ENCODE measurements around the gene POMT1. TPM values are rescaled to one million over a fixed set of nuclear protein-coding genes. Genes with fewer than 3 reads are reported as not detected.

Gene POMT1, protein sequence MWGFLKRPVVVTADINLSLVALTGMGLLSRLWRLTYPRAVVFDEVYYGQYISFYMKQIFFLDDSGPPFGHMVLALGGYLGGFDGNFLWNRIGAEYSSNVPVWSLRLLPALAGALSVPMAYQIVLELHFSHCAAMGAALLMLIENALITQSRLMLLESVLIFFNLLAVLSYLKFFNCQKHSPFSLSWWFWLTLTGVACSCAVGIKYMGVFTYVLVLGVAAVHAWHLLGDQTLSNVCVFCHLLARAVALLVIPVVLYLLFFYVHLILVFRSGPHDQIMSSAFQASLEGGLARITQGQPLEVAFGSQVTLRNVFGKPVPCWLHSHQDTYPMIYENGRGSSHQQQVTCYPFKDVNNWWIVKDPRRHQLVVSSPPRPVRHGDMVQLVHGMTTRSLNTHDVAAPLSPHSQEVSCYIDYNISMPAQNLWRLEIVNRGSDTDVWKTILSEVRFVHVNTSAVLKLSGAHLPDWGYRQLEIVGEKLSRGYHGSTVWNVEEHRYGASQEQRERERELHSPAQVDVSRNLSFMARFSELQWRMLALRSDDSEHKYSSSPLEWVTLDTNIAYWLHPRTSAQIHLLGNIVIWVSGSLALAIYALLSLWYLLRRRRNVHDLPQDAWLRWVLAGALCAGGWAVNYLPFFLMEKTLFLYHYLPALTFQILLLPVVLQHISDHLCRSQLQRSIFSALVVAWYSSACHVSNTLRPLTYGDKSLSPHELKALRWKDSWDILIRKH
- 23.7 and 32.4 TPM in 2 replicates for total RNA-seq (2014; rRNA removed; shearing (Covaris generic))
- 17.7 and 20.2 TPM in 2 replicates for polyA plus RNA-seq (2016; fragmentation: Nextera tagmentation; extraction: Ambion mirVana)
- long read RNA-seq, partial matches to known transcripts, result 3 of 12 reads
- long read RNA-seq, other reads (novel, unspliced or antisense), result 7 of 12 reads

DNA sequence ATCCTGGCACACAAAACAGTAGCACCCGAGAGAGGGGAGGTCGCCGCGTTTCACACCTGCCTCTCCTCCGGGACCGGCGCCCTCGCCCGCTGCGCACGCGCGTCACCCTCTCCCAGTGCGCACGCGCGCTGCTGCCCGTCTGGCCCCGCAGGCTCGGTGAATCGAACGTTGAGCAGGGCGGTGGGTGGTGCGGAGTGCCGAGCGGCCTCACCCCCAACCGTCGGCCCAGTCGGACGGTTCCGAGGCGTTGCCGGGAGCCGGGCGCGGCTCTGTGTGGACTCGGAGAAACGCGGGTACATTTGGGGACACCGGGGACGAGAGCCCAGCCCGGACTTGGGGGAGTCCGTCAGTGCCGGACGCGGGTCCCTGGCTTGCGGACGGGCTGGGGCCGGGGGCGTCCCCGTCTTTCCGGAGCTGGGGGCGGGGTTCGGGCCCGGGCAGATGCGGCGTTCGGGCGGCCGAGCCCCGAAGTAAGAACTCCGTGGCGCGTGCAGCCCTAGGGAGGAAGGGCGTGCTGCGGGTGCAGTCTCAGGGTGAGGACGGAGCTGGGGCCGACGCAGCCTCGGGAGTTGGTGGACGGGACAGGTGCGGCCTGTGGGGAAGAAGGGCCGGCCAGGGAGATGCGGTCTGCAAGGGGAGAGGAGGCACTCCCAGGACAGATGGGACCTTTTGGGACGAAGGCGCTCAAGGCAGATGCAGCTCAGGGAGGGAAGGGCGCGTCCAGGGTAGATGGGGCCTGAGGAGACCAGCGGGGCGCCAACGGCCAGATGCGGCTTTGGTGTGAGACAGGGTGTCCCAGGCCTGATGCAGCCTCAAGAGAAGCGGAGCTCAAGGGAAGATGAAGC lies at the start of gene POMT1:
Gene POMT1, plus strand, starts transcription at position 138 of the 845 bp plus-strand sequence. CDS start 1,301 bp downstream, outside the sequence.
- peak; percentile 80 for TF ChIP-seq POLR2AphosphoS5 (IDR thresholded peaks at IDR 0.05; ENCODE audit: low read depth)
- TF ChIP-seq, protein P1, sequence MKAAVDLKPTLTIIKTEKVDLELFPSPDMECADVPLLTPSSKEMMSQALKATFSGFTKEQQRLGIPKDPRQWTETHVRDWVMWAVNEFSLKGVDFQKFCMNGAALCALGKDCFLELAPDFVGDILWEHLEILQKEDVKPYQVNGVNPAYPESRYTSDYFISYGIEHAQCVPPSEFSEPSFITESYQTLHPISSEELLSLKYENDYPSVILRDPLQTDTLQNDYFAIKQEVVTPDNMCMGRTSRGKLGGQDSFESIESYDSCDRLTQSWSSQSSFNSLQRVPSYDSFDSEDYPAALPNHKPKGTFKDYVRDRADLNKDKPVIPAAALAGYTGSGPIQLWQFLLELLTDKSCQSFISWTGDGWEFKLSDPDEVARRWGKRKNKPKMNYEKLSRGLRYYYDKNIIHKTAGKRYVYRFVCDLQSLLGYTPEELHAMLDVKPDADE (IDR thresholded peaks at IDR 0.05), result peak; percentile 63
- no peak for TF ChIP-seq NANOG (IDR thresholded peaks at IDR 0.05; ENCODE audit: borderline replicate concordance)
- TF ChIP-seq JUNB (IDR thresholded peaks at IDR 0.05; ENCODE audit: unreplicated experiment), result no peak
- TF ChIP-seq EZH2 (IDR thresholded peaks at IDR 0.05; ENCODE audit: low read depth, unreplicated experiment), result no peak
- no peak for TF ChIP-seq STAT1 (IDR thresholded peaks at IDR 0.05; ENCODE audit: unreplicated experiment)
- peak; percentile 63 for TF ChIP-seq CREB1 (CRISPR knock-in tag; IDR thresholded peaks at IDR 0.05; ENCODE audit: low read depth)
- no peak for TF ChIP-seq ZNF331 (CRISPR knock-in tag; IDR thresholded peaks at IDR 0.05; ENCODE audit: low read depth)
- peaks cover 15% of the 10 kb centered on the region for H3K36me3 ChIP-seq (ENCODE audit: insufficient read depth)
- H3K36me3 Mint-ChIP-seq (ENCODE audit: low read depth), result peaks cover 45% of the 10 kb centered on the region
- DNase-seq (ENCODE audit: low spot score) (peak; percentile 92), ATAC-seq (peak; percentile 69)
- H3K9me2 ChIP-seq (ENCODE audit: insufficient read depth), result no peaks in the 10 kb centered on the region
- H3K4me1 ChIP-seq (ENCODE audit: insufficient read depth), result peaks cover 9% of the 10 kb centered on the region; the same call in 1 of the 2 replicates
- no peaks in the 10 kb centered on the region; the same call in 1 of the 2 replicates for H3K27me3 ChIP-seq (ENCODE audit: insufficient read depth)
- H3K27me3 Mint-ChIP-seq (ENCODE audit: insufficient read depth, low read depth, poor library complexity), result peaks cover 33% of the 10 kb centered on the region
- 0 out of 2 replicates have a peak within 1 kb of the TSS, but pooled peaks have one; percentile 36 for H3K27ac Mint-ChIP-seq
- peaks cover 21% of the 10 kb centered on the region for H3K4me1 Mint-ChIP-seq
- peak within 1 kb of the TSS; percentile 84 for H3K27ac ChIP-seq (ENCODE audit: low read depth)
- H3K4me2 ChIP-seq, result peak within 1 kb of the TSS; percentile 91
- H3K4me3 ChIP-seq, result peak within 1 kb of the TSS; percentile 98
- peak within 1 kb of the TSS; percentile 97 for H2AFZ ChIP-seq
- H3K4me3 Mint-ChIP-seq, result peak within 1 kb of the TSS; percentile 85
- peaks cover 42% of the 10 kb centered on the region for H3F3A ChIP-seq (replicated peaks; ENCODE audit: low read depth)
- H3K79me2 ChIP-seq (replicated peaks; ENCODE audit: insufficient read depth), result peaks cover 6% of the 10 kb centered on the region
- no peaks in the 10 kb centered on the region for H3K9me3 Mint-ChIP-seq
- peaks cover 4% of the 10 kb centered on the region for H4K20me1 ChIP-seq (replicated peaks; ENCODE audit: insufficient read depth)

GRCh38 chr9:131454028-131454427 lies 48.7 kb upstream of the POMT1 start:
- no peaks in the 10 kb centered on the region for H3K4me1 ChIP-seq (ENCODE audit: insufficient read depth)
- H3K4me3 ChIP-seq, result no peak overlapping the region
- H3K4me2 ChIP-seq, result no peak overlapping the region
- Mint-ChIP-seq H3K27ac (no peak overlapping the region), H3K4me3 (no peak overlapping the region), H3K4me1 (no peaks in the 10 kb centered on the region), H3K9me3 (no peaks in the 10 kb centered on the region; the same call in 2 of the 3 replicates), H3K36me3 (ENCODE audit: low read depth) (peaks cover 93% of the 10 kb centered on the region), H3K27me3 (ENCODE audit: insufficient read depth, low read depth, poor library complexity) (peaks cover 1% of the 10 kb centered on the region)
- H2AFZ ChIP-seq, result no peak overlapping the region
- H3K27me3 ChIP-seq (ENCODE audit: insufficient read depth), result no peaks in the 10 kb centered on the region
- H3K36me3 ChIP-seq (ENCODE audit: insufficient read depth), result peaks cover 80% of the 10 kb centered on the region
- ATAC-seq (no peak), DNase-seq (ENCODE audit: low spot score) (no peak)
- peaks cover 54% of the 10 kb centered on the region for H4K20me1 ChIP-seq (replicated peaks; ENCODE audit: insufficient read depth)
- H3F3A ChIP-seq (replicated peaks; ENCODE audit: low read depth), result peaks cover 58% of the 10 kb centered on the region
- H3K9me2 ChIP-seq (ENCODE audit: insufficient read depth), result no peaks in the 10 kb centered on the region
- no peak overlapping the region for H3K27ac ChIP-seq (ENCODE audit: low read depth)
- peaks cover 83% of the 10 kb centered on the region for H3K79me2 ChIP-seq (replicated peaks; ENCODE audit: insufficient read depth)
- TF ChIP-seq ZNF114 (CRISPR knock-in tag; IDR thresholded peaks at IDR 0.05) (no peak), JUNB (IDR thresholded peaks at IDR 0.05; ENCODE audit: unreplicated experiment) (no peak), EZH2 (IDR thresholded peaks at IDR 0.05; ENCODE audit: low read depth, unreplicated experiment) (no peak), CREB1 (CRISPR knock-in tag; IDR thresholded peaks at IDR 0.05; ENCODE audit: low read depth) (no peak), EZH2phosphoT487 (IDR thresholded peaks at IDR 0.05; ENCODE audit: unreplicated experiment) (no peak), STAT1 (IDR thresholded peaks at IDR 0.05; ENCODE audit: unreplicated experiment) (no peak), POLR2AphosphoS5 (IDR thresholded peaks at IDR 0.05; ENCODE audit: low read depth) (no peak), ZNF331 (CRISPR knock-in tag; IDR thresholded peaks at IDR 0.05; ENCODE audit: low read depth) (no peak), NANOG (IDR thresholded peaks at IDR 0.05; ENCODE audit: borderline replicate concordance) (no peak)
- TF ChIP-seq, protein P1 (IDR thresholded peaks at IDR 0.05), result no peak
- TF ChIP-seq, protein P2, sequence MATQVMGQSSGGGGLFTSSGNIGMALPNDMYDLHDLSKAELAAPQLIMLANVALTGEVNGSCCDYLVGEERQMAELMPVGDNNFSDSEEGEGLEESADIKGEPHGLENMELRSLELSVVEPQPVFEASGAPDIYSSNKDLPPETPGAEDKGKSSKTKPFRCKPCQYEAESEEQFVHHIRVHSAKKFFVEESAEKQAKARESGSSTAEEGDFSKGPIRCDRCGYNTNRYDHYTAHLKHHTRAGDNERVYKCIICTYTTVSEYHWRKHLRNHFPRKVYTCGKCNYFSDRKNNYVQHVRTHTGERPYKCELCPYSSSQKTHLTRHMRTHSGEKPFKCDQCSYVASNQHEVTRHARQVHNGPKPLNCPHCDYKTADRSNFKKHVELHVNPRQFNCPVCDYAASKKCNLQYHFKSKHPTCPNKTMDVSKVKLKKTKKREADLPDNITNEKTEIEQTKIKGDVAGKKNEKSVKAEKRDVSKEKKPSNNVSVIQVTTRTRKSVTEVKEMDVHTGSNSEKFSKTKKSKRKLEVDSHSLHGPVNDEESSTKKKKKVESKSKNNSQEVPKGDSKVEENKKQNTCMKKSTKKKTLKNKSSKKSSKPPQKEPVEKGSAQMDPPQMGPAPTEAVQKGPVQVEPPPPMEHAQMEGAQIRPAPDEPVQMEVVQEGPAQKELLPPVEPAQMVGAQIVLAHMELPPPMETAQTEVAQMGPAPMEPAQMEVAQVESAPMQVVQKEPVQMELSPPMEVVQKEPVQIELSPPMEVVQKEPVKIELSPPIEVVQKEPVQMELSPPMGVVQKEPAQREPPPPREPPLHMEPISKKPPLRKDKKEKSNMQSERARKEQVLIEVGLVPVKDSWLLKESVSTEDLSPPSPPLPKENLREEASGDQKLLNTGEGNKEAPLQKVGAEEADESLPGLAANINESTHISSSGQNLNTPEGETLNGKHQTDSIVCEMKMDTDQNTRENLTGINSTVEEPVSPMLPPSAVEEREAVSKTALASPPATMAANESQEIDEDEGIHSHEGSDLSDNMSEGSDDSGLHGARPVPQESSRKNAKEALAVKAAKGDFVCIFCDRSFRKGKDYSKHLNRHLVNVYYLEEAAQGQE (IDR thresholded peaks at IDR 0.05; ENCODE audit: unreplicated experiment), result no peak

Measured in GM23338 (cell line).